ENCODE measurements around the gene CPEB4. TPM values are rescaled to one million over a fixed set of nuclear protein-coding genes. Genes with fewer than 3 reads are reported as not detected.

Gene CPEB4
- total RNA-seq, 1 experiment from 2014 or later: 8.7 TPM

DNA sequence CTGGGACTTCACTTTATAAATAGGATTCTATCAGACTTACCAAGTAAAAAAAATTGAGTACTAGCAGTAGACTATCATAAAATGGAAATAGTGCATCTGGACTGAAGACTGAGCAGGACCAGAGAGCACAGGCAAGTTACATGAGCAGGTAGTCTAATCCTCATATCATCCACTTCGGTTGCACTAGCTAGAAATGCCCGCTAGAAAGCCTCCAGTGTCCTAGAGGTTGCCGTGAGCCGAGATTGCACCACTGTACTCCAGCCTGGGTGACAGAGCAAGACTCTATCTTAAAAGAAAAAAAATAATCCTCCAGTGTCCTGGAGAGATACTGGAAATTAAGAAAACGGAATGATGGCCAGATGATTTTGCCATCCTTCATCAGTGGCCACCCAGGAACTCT lies 120.8 kb downstream of the CPEB4 start:
- H3K23me2 ChIP-seq (ENCODE audit: insufficient read length, low read depth, low read length, poor library complexity, severe bottlenecking): no peaks in the 10 kb centered on the region
- no peak overlapping the region for H3K4me3 Mint-ChIP-seq
- H3K4me2 ChIP-seq (ENCODE audit: insufficient read depth, insufficient read length, low read length): no peak overlapping the region
- WGBS (ENCODE audit: extremely low coverage, insufficient read length, low lambda C conversion rate): no CpG with 5 or more reads among the region's 5 CpGs
- H3K9ac ChIP-seq (ENCODE audit: extremely low read depth, insufficient read length, low read length): no peak overlapping the region
- H2BK12ac ChIP-seq (ENCODE audit: insufficient read length, low read depth, low read length): no peak overlapping the region
- no peak overlapping the region for H4K8ac ChIP-seq (replicated peaks; ENCODE audit: insufficient read length, low read depth, low read length)
- no peaks in the 10 kb centered on the region for H3K4me1 ChIP-seq (ENCODE audit: insufficient read depth, low read length)
- no peaks in the 10 kb centered on the region for H3K9me3 ChIP-seq (ENCODE audit: control insufficient read depth, low read depth, low read length)
- no peak overlapping the region for H2BK5ac ChIP-seq (ENCODE audit: insufficient read length, low read length)
- H2BK20ac ChIP-seq (ENCODE audit: low read depth, low read length, poor library complexity, severe bottlenecking): no peak overlapping the region
- no peaks in the 10 kb centered on the region for H4K20me1 ChIP-seq (ENCODE audit: control insufficient read depth, insufficient read depth, insufficient read length)
- DNase-seq: no peak
- no peak overlapping the region for H4K91ac ChIP-seq (ENCODE audit: insufficient read length, low read depth, low read length)
- H2BK15ac ChIP-seq (ENCODE audit: low read depth, low read length): no peak overlapping the region
- no peak overlapping the region for H2BK120ac ChIP-seq (ENCODE audit: low read depth, low read length, poor library complexity, severe bottlenecking)
- H3K18ac ChIP-seq (ENCODE audit: insufficient read length, low read depth, low read length): no peak overlapping the region
- H4K5ac ChIP-seq (ENCODE audit: insufficient read length, low read depth, low read length): no peak overlapping the region
- no peak overlapping the region for H3K4ac ChIP-seq (ENCODE audit: low read depth, low read length)
- TF ChIP-seq, protein P1, sequence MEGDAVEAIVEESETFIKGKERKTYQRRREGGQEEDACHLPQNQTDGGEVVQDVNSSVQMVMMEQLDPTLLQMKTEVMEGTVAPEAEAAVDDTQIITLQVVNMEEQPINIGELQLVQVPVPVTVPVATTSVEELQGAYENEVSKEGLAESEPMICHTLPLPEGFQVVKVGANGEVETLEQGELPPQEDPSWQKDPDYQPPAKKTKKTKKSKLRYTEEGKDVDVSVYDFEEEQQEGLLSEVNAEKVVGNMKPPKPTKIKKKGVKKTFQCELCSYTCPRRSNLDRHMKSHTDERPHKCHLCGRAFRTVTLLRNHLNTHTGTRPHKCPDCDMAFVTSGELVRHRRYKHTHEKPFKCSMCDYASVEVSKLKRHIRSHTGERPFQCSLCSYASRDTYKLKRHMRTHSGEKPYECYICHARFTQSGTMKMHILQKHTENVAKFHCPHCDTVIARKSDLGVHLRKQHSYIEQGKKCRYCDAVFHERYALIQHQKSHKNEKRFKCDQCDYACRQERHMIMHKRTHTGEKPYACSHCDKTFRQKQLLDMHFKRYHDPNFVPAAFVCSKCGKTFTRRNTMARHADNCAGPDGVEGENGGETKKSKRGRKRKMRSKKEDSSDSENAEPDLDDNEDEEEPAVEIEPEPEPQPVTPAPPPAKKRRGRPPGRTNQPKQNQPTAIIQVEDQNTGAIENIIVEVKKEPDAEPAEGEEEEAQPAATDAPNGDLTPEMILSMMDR (conservative IDR thresholded peaks at IDR 0.05): no peak
- H2AK5ac ChIP-seq (ENCODE audit: insufficient read length, low read length): no peak overlapping the region
- no peak overlapping the region for H3K27ac Mint-ChIP-seq
- H3K9me3 Mint-ChIP-seq: peaks cover 0 to 4% of the 10 kb centered on the region in 2 experiments; a peak in 1 of 5 replicates
- no peak overlapping the region for H3K56ac ChIP-seq (ENCODE audit: insufficient read length, low read depth, low read length)
- H3K79me1 ChIP-seq (ENCODE audit: insufficient read depth, low read depth, low read length, poor library complexity, severe bottlenecking): no peaks in the 10 kb centered on the region
- H2AFZ ChIP-seq (ENCODE audit: low read length): no peak overlapping the region
- H3K14ac ChIP-seq (ENCODE audit: insufficient read depth, low read length): no peak overlapping the region
- H3K23ac ChIP-seq (ENCODE audit: insufficient read length, low read depth, low read length): no peak overlapping the region
- H3K36me3 Mint-ChIP-seq (ENCODE audit: insufficient read depth in 1 of 3, low read depth in 3 of 3): no peaks in the 10 kb centered on the region
- no peak overlapping the region for H3T11ph ChIP-seq (ENCODE audit: low read length)
- no peaks in the 10 kb centered on the region for H3K79me2 ChIP-seq (ENCODE audit: insufficient read depth, low read length)
- H3K27me3 ChIP-seq (ENCODE audit: insufficient read depth, low read length): no peaks in the 10 kb centered on the region
- H3K27me3 Mint-ChIP-seq (ENCODE audit: low read depth): peaks cover 3% of the 10 kb centered on the region
- no peaks in the 10 kb centered on the region for H3K4me1 Mint-ChIP-seq
- no peak overlapping the region for H3K27ac ChIP-seq (ENCODE audit: insufficient read length, low read depth, low read length)

Measured in H9 (cell line).